Stomach (tissue), 4 donors: ENCODE measurements around the gene NUBPL.

Source experiments
- CTCF ChIP-seq, 7 experiments: fragments of 450-650 bp in 4 of 7; fragments of 200-600 bp in 3 of 7; sonication (generic) in 3 of 7; IDR thresholded peaks; one replicate each; pipeline ENCODE4 v1.5.1; 2016 to 2019; ENCODE audit warnings: antibody characterized with exemption in 7 of 7, control low read depth in 2 of 7, mild to moderate bottlenecking in 1 of 7
- POLR2A ChIP-seq, 4 donors: fragments of 450-650 bp; IDR thresholded peaks; one replicate each; pipeline ENCODE4 v1.6.1; 2016; ENCODE audit warnings: antibody characterized with exemption in 4 of 4, control low read depth in 2 of 4, mild to moderate bottlenecking in 1 of 4, moderate library complexity in 1 of 4

- no peak for TF ChIP-seq CTCF (IDR thresholded peaks at IDR 0.05)
- TF ChIP-seq POLR2A (IDR thresholded peaks at IDR 0.05) = no peak
Observed at GRCh38 chr14:31545328-31545727, 15.9 kb upstream of the NUBPL start.
